ENCODE results near the gene EPS8L3.

Gene EPS8L3

GRCh38 chr1:109789551-109790180 lies 25.9 kb upstream of the EPS8L3 start:
- TF ChIP-seq CTCF (IDR thresholded peaks at IDR 0.05) = no peak
- H3K9me3 ChIP-seq (ENCODE audit: control insufficient read depth, low read length) = no peaks in the 10 kb centered on the region
- H3K36me3 ChIP-seq (ENCODE audit: control insufficient read depth, insufficient read depth, low read length) = no peaks in the 10 kb centered on the region
- no peak overlapping the region for H3K27ac ChIP-seq
- no peak overlapping the region for H3K4me3 ChIP-seq (ENCODE audit: low read depth, low read length)
- no peaks in the 10 kb centered on the region for H3K79me2 ChIP-seq
- no peak overlapping the region for H3K4me2 ChIP-seq (ENCODE audit: low read length)
- no peaks in the 10 kb centered on the region for H3K27me3 ChIP-seq (ENCODE audit: control insufficient read depth, insufficient read depth, low read length)
- no peak overlapping the region for H3K9ac ChIP-seq
- no peak overlapping the region for H2AFZ ChIP-seq
- H3K4me1 ChIP-seq = peaks cover 4% of the 10 kb centered on the region

- no peak overlapping the region for H3K27ac ChIP-seq
- no peak overlapping the region for H3K4me3 ChIP-seq (ENCODE audit: low read depth, low read length)
- no peaks in the 10 kb centered on the region for H3K36me3 ChIP-seq (ENCODE audit: control insufficient read depth, insufficient read depth, low read length)
- H3K4me2 ChIP-seq (ENCODE audit: low read length) = no peak overlapping the region
- H3K9me3 ChIP-seq (ENCODE audit: control insufficient read depth, low read length) = no peaks in the 10 kb centered on the region
- H3K79me2 ChIP-seq = no peaks in the 10 kb centered on the region
- no peak overlapping the region for H2AFZ ChIP-seq
- H3K4me1 ChIP-seq = peaks cover 4% of the 10 kb centered on the region
- TF ChIP-seq CTCF (IDR thresholded peaks at IDR 0.05) = no peak
- H3K9ac ChIP-seq = no peak overlapping the region
- H3K27me3 ChIP-seq (ENCODE audit: control insufficient read depth, insufficient read depth, low read length) = no peaks in the 10 kb centered on the region
These were observed 25.2 kb upstream of the EPS8L3 start for GRCh38 chr1:109788695-109789521.

- TF ChIP-seq CTCF (IDR thresholded peaks at IDR 0.05) = no peak
- Histone ChIP-seq H3K27me3 (ENCODE audit: control insufficient read depth, insufficient read depth, low read length) (no peaks in the 10 kb centered on the region), H3K36me3 (ENCODE audit: control insufficient read depth, insufficient read depth, low read length) (no peaks in the 10 kb centered on the region), H3K9ac (no peak overlapping the region), H3K9me3 (ENCODE audit: control insufficient read depth, low read length) (no peaks in the 10 kb centered on the region), H3K4me3 (ENCODE audit: low read depth, low read length) (no peak overlapping the region), H3K4me2 (ENCODE audit: low read length) (no peak overlapping the region), H2AFZ (no peak overlapping the region), H3K4me1 (peaks cover 3% of the 10 kb centered on the region), H3K79me2 (no peaks in the 10 kb centered on the region), H3K27ac (no peak overlapping the region)
These were observed 24.3 kb upstream of the EPS8L3 start for GRCh38 chr1:109787845-109788601.

- Histone ChIP-seq H2AFZ (no peak overlapping the region), H3K27me3 (ENCODE audit: control insufficient read depth, insufficient read depth, low read length) (no peaks in the 10 kb centered on the region), H3K9ac (no peak overlapping the region), H3K4me1 (no peaks in the 10 kb centered on the region), H3K36me3 (ENCODE audit: control insufficient read depth, insufficient read depth, low read length) (no peaks in the 10 kb centered on the region), H3K4me3 (ENCODE audit: low read depth, low read length) (no peak overlapping the region), H3K9me3 (ENCODE audit: control insufficient read depth, low read length) (no peaks in the 10 kb centered on the region), H3K4me2 (ENCODE audit: low read length) (no peak overlapping the region), H3K79me2 (no peaks in the 10 kb centered on the region), H3K27ac (no peak overlapping the region)
- no peak for TF ChIP-seq CTCF (IDR thresholded peaks at IDR 0.05)
These were observed 23.6 kb upstream of the EPS8L3 start for GRCh38 chr1:109787211-109787844.
